ENCODE results near the gene NFYC. TPM values are rescaled to one million over a fixed set of nuclear protein-coding genes. Genes with fewer than 3 reads are reported as not detected.

NFYC gene
- polyA plus RNA-seq, 1 of the 3 experiments (the other 2 are of a cell fraction) = 72.4 TPM

DNA sequence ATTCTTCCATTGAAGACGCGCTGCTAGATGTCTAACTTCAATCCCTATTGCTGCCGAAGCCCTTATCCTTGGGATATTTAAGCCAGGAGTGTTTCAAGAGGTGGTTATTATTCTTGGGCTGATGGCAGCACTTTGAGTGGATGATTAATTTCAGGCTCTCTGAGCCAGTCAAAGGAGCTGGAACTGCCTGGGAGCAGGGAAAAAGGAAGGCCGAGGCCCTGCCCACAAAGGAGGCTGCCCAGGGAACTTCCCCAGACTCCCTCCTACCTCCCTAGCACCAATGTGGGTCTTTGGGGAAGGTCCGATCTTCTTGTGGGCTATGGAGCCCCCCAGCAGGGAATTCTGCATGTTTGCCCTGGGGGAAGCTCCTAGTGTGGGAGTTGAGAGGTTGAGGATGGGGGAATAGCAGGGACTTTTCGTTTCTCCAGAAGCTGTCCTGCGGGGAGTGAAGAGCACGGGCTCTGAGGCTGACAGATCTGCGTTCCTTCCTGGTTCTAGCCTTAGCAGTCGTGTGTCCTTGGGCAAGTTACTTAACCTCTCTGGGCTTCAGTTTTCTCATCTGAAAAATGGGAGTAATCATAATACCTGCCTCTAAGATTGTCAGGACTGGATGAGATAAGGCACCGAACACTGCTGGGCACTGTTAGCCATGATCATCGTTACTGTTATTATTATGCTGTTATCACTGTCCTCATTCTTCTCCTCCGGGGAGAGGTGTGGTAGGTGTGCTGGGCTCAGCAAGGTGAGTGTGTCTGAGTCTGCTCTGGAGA is 98.3 kb downstream of the NFYC start:
- H3K9ac ChIP-seq = no peak overlapping the region
- no peaks in the 10 kb centered on the region for H3F3A ChIP-seq (replicated peaks; ENCODE audit: insufficient read depth)
- H3K27me3 ChIP-seq (ENCODE audit: insufficient read depth) = no peaks in the 10 kb centered on the region
- H3K4me2 ChIP-seq = no peak overlapping the region
- no peaks in the 10 kb centered on the region for H3K36me3 ChIP-seq (replicated peaks in 1 of 2; ENCODE audit: control insufficient read depth in 1 of 2, insufficient read depth in 2 of 2, low read length in 1 of 2)
- POLR2A ChIA-PET = interaction anchor here (0.6 to 0.9 kb wide), 2 partner anchors 14 to 55 kb away, joined by 3 read pairs; no protein-coding TSS in a partner anchor
- H4K20me1 ChIP-seq (ENCODE audit: insufficient read depth) = no peaks in the 10 kb centered on the region
- no peak for DNase-seq
- no peaks in the 10 kb centered on the region for H3K9me2 ChIP-seq
- no peak for TF ChIP-seq MEF2A (IDR thresholded peaks at IDR 0.05; ENCODE audit: borderline replicate concordance, low read depth)
- no peak for TF ChIP-seq TEAD4 (IDR thresholded peaks at IDR 0.05; ENCODE audit: borderline replicate concordance, insufficient read depth)
- no peak for TF ChIP-seq TAF1 (IDR thresholded peaks at IDR 0.05; ENCODE audit: borderline replicate concordance, low read depth, low read length)
- no peak for TF ChIP-seq FOSL2 (IDR thresholded peaks at IDR 0.05; ENCODE audit: borderline replicate concordance, low read depth)
- TF ChIP-seq, protein P1, sequence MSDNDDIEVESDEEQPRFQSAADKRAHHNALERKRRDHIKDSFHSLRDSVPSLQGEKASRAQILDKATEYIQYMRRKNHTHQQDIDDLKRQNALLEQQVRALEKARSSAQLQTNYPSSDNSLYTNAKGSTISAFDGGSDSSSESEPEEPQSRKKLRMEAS (IDR thresholded peaks at IDR 0.05; ENCODE audit: low read depth) = no peak
- TF ChIP-seq ELF1 (IDR thresholded peaks at IDR 0.05) = no peak
- no peak for TF ChIP-seq REST (IDR thresholded peaks at IDR 0.05; ENCODE audit: low read depth, low read length)
- no peak for TF ChIP-seq RAD21 (IDR thresholded peaks at IDR 0.05; ENCODE audit: low read length)
- no peak for TF ChIP-seq GATA2 (CRISPR knock-in tag; IDR thresholded peaks at IDR 0.05)
- TF ChIP-seq POLR2AphosphoS5 (IDR thresholded peaks at IDR 0.05; ENCODE audit: low read depth, low read length) = no peak
- TF ChIP-seq RCOR1 (IDR thresholded peaks at IDR 0.05; ENCODE audit: low read length) = no peak
- no peak for TF ChIP-seq JUND (IDR thresholded peaks at IDR 0.05)
- TF ChIP-seq IRF3 (IDR thresholded peaks at IDR 0.05; ENCODE audit: low read depth, low read length) = no peak
- no peak for TF ChIP-seq RFX5 (IDR thresholded peaks at IDR 0.05; ENCODE audit: low read length)
- H3K79me2 ChIP-seq (ENCODE audit: insufficient read depth) = no peaks in the 10 kb centered on the region
- H2AFZ ChIP-seq (ENCODE audit: low read depth) = no peak overlapping the region
- H3K9me3 ChIP-seq = no peaks in the 10 kb centered on the region
- CTCF ChIA-PET = interaction anchor here (2.4 kb wide), 1 partner anchor 16 kb away, joined by 17 read pairs; no protein-coding TSS in a partner anchor
- no peak overlapping the region for H3K4me3 ChIP-seq (ENCODE audit: low read depth in 2 of 2, low read length in 1 of 2)
- no peak overlapping the region for H3K27ac ChIP-seq (ENCODE audit: low read depth in 2 of 2, low read length in 1 of 2)
- 90% methylated on average over 7 of the region's 13 CpGs for WGBS (ENCODE audit: low lambda C conversion rate)
- H3K4me1 ChIP-seq (ENCODE audit: control insufficient read depth in 1 of 2, insufficient read depth in 2 of 2, low read depth in 1 of 2, low read length in 1 of 2) = no peaks in the 10 kb centered on the region

Data from SK-N-SH (cell line).